SK-N-SH (cell line): ENCODE results near the gene TXNDC17.

Experiments used
- CTCF ChIP-seq: fragments of 200-600 bp; sonication (generic); IDR thresholded peaks from 2 replicates; pipeline ENCODE4 v1.6.1; 2017; ENCODE audit warnings: antibody characterized with exemption, mild to moderate bottlenecking, moderate library complexity
- FOXJ3 ChIP-seq: sonication (generic); formaldehyde crosslinking; IDR thresholded peaks from 2 replicates; pipeline ENCODE4 v1.5.1; 2020; ENCODE audit warnings: mild to moderate bottlenecking, missing genetic modification reagents

GRCh38 chr17:6681176-6681575, 40.3 kb downstream of the TXNDC17 start:
- TF ChIP-seq CTCF: no peak
- no peak for TF ChIP-seq FOXJ3 (CRISPR knock-in tag)
